Measurements from ENCODE around the gene DMKN.
"Not testable (repeated sequence)": the region's sequence is repeated elsewhere in the genome, so short reads cannot be mapped to it uniquely, and the experiment has no call there.

Gene DMKN

DNA sequence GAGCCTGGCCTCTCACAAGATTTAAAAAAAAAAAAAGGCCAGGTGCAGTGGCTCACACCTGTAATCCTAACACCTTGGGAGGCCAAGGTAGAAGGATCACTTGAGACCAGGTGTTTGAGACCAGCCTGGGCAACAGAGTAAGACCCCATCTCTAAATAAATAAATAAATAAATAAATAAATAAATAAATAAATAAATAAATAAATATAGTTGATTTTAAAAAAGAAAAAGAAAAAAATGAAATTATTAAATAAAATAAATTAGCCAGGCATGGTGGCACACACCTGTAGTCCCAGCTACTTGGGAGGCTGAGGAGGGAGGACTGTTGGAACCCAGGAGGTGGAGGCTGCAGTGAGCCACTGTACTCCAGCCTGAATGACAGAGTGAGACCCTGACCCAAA lies 51.7 kb downstream of the DMKN start:
- not testable (repeated sequence) for DNase-seq (ENCODE audit: low read depth in 3 of 3)

- DNase-seq (ENCODE audit: low read depth in 3 of 3), result no peak
Observed at GRCh38 chr19:35461060-35461459, 52.4 kb downstream of the DMKN start.

GRCh38 chr19:35460608-35461007 lies 52.8 kb downstream of the DMKN start:
- DNase-seq (ENCODE audit: low read depth in 3 of 3), result no peak

DNA sequence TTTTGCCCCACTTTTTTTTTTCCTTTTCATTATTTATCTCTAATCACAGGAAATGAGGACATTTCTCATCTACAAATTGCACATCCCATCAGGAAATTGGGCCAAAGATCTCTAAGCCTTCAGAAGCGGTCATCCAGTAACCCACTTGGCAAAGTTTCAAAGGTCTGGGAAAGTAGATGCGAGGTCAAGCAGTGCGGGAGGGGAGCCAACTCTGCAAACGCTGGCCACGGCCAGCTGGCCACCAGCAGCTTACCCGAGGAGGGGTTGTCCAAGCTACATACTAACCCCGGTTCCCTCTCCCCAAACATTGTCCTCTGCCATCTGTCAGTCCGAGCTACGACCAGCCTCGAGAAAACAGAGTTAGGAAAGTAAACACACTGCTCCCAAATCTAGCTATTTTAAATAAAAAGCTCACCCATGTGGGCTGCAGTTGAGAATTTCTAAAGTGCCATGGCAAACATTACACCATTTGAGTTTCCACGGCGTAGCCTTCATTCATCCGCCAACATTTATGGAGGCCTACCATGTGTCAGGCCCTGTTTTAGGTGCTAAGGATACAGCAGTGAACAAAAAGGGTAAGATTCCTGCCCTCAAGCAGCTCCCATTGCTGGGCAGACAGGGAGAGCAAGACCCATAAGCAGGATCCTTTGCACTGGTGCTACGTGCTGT lies 53.9 kb downstream of the DMKN start:
- no peak for DNase-seq (ENCODE audit: low read depth in 3 of 3)

DNA sequence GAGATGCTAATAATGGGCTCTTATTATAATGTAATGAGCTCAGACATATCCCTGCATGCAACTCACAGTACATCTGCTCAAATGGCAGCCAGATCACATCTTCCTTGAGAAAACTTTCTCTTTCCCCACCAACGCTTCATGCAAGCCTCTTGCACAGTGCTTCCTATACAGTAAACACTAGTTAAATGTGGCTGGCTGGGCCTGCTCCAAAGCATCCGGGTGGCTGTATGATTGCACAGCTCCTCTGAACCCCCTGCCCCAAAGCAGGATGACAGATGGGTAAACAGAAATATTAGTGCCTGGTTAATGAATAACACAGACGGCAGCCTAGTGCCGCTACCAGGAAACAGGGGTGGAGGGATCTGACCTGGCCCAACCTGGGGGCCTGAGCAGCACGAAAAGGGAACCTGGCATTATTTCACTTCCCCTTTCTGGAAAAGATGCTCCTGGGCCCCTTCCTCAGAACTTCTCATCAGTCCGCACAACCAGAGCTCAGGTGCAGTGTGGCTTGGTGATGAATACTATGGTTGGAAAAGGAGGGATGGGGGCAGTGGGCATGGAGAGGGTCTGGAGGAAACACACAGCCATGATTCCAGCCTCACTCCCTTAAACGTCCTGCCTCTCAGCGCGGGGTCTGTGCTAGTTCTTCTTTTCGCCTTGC lies 54.6 kb downstream of the DMKN start:
- no peak for DNase-seq (ENCODE audit: low read depth in 3 of 3)

GRCh38 chr19:35458192-35458591 lies 55.3 kb downstream of the DMKN start:
- DNase-seq (ENCODE audit: low read depth in 3 of 3), result no peak

DNA sequence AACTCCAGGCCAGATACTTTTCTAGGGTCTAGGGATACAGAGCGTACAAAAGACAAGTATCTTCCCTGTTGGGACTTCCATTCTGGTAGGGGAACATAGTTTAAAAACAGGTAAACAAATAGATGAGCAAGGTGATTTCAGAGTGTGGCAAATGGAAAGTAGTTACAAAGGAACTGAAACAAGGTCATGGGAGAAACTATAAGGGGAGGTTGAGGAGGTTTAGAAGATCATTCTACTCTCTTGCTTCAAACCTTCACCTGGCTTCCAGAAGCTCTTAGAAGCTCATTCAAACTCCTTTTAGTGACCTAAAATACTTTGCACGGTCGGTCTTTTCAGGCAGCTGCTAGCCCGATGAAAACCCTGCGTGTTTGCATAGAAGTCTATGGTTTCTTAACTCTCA lies 56.3 kb downstream of the DMKN start:
- no peak for DNase-seq (ENCODE audit: low read depth in 3 of 3)

- DNase-seq (ENCODE audit: low read depth in 3 of 3), result no peak
Observed at GRCh38 chr19:35455616-35456201, 57.7 kb downstream of the DMKN start.

GRCh38 chr19:35454663-35455062 lies 58.8 kb downstream of the DMKN start:
- no peak for DNase-seq (ENCODE audit: low read depth in 3 of 3)

DNA sequence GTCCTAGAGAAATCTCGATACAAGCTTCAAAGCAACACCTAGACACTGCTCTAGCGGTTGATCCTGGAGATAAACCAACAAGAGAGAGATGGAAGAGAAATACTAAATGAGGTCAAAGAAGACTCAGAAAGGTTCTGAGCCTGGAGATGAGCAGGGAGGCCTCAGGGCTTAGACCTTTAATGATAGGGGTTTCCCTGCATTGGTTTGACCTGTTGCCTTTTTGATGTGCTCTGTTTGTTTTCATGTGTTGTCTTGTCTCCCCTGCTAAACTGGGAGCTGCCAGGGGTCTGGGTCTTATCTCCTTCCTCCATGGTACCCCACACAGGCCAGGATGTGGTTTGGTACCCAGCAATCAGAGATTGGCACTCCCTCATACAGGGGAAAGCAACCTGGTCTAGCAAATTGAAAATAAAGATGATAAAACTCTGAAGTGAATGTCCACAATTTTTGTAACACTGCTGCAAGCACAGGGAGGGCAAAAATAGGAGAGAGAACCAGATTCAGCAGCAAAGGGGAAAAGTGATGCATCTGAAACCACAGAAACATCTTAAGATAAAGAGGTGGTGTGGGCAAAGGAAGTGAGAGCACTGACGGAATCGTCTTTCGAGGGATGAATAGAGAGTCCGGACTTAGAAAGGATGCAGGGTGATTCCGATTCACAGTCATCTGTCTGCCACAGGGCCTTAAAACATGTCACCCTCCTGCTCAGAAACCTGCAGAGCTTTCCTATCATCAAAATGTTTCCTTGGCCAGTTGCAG lies 61.9 kb downstream of the DMKN start:
- no peak for DNase-seq (ENCODE audit: low read depth in 3 of 3)

- no peak for DNase-seq (ENCODE audit: low read depth in 3 of 3)
Observed at GRCh38 chr19:35449359-35450043, 63.9 kb downstream of the DMKN start.

DNA sequence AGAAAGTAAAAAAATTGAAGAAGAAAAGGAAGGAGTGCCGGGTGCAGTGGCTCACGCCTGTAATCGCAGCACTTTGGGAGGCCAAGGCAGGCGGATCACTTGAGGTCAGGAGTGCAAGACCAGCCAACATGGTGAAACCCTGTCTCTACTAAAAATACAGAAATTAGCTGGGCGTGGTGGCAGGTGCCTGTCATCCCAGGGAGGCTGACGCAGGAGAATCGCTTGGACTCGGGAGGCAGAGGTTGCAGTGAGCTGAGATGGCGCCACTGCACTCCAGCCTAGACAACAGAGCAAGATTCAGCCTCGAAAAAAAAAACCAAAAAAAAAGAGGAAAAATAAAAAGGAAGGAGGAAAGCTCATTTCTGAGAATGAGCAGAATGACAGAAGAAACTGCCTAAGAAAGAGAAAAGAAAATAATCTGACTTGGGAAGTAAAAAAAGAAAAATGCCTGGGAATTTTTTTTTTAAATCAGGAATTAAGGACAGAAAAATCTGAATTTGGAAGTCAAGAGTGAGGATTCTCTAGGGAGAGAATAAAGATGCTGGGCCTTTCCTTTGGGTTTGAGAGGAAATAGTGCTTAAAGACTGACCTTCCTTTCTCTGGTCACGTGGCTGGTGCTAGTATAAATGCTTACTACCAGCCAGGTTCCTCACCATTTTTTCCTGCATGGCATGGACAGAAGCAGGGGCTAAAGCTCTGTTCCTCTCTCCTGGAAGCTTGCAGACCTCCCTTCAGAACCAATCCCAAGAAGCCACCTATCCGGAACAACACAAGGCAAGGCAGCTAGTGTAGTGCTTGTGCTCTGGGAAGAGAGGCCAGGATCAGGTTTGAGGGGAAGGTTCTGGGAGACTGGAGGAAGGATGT lies 65.6 kb downstream of the DMKN start, which contains the start of gene FFAR2:
FFAR2 (plus strand) TSS at position 652 of the 864 bp plus-strand sequence. CDS start 1,458 bp downstream, outside the sequence.
- DNase-seq (ENCODE audit: low read depth in 3 of 3), result no peak
